NCI-H1436 treated with DMSO at 0.1 percent for 48 hours (cell line): ENCODE measurements around the gene GRIN2A.

ENCODE experiments used
- DNase-seq: peaks from one replicate; lab custom pipeline; 2025; lab: John Stamatoyannopoulos, UW

GRIN2A gene

DNA sequence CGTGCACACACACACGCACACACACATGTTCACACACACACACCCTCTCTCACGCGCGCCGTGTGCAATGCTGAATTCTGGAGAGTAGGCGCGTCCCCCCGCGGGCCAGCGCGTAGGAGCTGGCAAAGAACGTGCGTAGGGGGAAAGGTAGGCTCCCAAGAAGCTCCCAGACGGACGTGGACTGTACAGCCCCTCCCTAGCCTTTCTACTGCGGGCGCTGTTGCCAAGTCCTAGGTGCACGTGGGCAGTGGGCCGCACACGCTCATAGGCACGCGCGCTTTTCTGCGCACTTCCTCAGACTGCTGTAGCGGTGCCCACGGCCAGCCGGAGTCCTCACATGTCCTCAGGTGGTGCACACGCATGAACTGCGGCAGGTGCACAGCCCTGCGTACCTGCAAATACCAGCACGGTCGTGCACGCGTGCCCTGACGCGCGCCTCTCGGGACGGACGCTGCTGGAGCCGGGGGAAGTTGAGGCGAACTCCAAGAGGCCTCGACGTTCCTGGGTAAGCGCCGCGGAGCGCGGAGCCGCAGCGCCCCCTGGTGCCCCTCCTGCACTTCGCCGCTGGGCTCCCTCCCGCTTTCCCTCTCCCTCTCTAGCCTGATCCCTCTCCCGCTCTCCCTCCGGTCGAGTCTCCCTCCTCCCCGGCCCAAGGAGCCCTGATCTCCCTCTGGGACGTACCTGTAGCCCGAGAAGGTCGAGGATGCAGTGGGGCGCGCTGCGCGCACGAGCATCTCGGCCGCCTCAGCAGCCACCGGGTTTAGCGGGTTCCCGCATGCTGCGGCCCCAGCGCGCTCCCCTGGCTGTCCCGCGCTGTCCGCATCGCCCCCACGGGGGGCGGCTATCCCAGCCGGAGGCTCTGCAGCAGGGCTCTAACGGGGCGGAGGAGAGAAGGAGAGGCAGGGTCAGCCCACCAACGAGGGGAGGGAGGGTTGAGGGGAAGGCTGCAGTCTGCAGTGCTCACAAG is 749 bp downstream of the GRIN2A start:
- no peak for DNase-seq

DNA sequence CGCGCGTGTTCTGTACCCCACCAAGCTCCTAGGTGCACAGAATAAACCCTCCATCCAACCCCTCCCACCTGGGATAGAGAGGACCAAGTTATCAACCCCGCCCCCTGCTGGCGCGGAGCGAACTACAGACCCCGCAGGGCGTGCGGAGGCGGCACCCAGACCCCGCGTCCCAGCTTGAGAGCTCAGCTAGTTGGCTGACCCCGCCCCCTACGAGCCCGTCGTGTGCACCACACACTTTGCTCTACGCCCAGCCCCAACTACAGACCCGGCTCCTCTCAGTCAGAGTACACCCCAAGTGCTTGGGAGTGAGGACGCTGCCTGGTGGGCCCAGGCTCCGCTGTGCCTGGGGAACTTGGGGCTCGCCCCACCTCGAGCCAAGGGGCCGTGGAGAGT is 1.5 kb downstream of the GRIN2A start:
- no peak for DNase-seq

GRCh38 chr16:10180042-10180770 is 2.0 kb downstream of the GRIN2A start:
- DNase-seq: no peak

DNA sequence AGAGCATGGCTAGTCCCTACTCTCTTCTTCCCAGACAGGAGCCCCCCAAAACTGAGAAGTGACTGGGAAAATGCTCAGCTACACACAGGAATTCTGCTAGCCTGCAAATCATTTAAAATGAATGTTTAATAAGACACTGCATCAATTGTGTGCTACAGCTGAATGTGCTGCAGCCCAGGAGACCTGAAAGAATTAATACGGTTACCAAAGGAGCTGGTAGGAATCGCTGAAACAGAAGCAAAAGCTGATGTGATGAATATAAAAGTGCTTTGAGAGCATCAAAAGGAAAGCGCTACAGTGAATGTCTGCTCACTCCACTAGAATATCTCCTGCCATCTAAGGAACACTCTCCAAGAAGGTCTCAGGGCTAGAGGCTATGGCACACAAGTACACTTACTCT is 3.7 kb downstream of the GRIN2A start:
- no peak for DNase-seq

- DNase-seq: no peak
These were observed 4.1 kb downstream of the GRIN2A start for GRCh38 chr16:10178080-10178479.

DNA sequence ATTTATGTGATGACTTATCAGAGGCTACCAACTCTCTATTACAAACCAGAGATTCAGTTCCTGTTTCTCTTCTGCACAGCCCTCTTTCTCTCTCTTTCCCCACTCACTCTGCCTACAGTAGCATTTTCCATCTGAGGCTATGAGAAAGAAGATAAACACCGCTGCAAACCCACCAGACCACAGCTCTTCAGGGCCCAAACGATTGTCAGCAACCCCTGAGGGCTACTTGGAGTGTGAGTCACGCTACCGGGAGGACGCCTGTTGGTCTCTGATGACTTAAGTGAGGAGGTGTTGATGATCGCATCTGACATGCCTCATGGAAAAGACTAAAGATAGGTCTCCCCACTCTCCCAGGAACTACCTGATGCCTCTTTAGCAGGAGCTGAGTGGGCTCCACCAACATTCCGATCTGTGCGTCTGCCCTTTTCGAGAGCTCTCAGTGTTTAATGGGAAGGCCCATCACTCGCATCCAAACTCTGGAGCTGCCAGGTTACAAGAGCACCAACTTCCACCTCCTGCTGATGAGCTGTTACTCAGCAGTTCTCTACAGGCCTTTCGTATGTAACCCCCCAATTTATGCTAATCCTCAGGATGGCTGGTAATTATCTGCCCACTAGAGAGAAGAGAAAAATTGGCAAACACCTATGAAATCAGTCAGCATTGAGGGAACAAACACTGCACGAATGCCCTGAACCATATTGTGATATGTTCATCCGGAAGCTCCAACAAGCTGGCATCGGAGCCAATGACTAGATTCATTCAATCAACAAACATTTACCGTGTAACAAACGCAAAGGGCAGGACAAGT is 9.2 kb downstream of the GRIN2A start:
- no peak for DNase-seq

DNA sequence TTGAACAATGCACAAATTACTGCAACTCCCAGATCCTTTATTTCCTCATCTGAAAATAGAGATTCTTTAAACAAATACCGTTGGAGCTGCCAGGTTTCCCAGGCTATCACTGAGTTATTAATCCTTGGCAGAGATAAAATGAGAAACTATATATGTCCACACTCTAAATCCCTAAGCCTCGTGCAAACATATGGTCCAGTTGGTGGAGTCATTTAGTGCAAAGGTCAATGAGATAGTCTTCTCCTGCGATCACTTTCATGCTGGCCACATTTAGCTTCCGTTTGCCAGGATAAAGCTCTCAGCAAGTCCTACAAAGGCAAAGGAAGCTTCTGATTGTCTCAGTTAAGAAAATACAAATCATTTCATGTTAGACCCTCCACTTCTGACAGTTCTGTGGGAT is 11.0 kb downstream of the GRIN2A start:
- DNase-seq: no peak

DNA sequence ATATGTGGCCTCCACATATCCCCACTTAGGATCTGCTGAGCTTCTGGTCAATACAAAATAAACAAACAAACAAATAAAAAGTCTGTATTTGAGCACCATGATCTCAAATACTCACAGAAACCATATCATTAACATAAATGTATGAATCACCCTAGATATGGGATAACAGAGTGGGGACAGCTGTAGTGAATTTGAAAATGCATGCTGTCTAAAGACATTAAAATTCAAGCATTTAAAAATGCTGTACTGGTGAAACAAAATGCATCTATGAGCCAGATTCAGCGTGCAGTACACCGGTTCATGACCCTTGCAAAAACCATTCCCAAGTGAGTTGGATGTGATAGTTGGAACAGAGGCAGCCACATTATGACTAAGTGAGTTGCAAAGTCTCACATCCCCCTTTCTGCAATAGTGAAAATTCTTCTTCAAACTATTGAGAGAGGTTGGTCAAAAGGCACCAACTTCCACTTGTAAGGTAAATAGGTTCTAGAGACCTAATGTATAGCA is 12.3 kb downstream of the GRIN2A start:
- DNase-seq: no peak

GRCh38 chr16:10169031-10169430 is 13.2 kb downstream of the GRIN2A start:
- no peak for DNase-seq

DNA sequence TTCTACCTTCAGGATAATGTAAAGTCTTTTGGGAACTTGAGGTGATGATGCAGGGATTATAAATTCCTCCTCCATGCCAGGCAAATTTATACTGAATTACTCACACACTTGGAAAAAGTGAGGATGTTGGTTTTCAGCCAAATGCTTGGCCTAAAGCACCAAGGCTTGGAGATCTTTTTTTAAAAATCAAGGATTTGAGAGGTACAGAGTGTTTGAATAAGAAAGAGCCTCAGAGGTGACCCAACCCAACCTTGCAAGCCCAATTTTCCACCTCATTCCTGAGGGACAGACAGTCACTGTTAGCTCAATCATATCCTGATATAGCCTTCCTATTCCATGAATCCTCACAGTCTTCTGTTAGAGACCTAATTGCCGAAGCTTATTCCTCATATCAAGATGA is 14.0 kb downstream of the GRIN2A start:
- DNase-seq: no peak

GRCh38 chr16:10165643-10166042 is 16.6 kb downstream of the GRIN2A start:
- no peak for DNase-seq

GRCh38 chr16:10162981-10163380 is 19.2 kb downstream of the GRIN2A start:
- DNase-seq: no peak

- no peak for DNase-seq
These were observed 26.1 kb downstream of the GRIN2A start for GRCh38 chr16:10156099-10156498.

DNA sequence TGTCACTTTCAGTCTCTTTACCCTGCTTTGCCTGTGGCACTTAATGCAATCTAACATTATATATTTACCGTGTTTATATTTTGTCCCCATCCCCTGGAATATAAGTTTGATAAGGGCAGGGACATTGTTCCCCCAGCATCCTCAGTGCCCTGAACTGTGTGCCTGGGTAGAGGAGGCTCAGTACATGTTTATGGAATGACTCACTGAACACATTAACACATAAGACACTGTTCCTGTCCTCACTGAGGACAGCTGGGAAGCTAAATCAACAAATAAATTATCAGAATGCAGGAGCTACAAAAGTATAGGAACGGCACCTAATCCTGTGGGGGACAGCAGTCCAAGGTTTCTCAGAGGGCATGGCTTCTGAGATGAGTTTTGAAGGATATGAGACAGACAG is 27.8 kb downstream of the GRIN2A start:
- no peak for DNase-seq

DNA sequence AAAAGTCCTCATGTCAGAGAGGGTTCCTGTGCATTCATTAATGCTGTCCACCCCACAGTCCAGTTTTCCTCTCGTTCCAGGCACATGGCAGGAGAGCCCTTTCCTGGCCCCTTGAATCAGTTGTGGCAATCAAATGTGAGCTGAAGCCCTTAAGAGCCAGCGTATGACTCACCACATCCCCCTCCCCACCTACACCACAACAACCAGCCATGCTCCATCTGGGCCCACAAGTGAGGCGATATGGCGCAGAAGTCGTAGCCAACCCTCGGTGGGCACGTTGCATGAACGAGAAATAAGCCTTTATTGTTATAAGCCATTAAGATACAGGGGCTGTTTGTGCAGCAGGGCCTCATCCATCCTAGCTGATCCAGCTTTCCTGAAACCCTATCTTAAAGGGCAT is 28.2 kb downstream of the GRIN2A start:
- DNase-seq: no peak

DNA sequence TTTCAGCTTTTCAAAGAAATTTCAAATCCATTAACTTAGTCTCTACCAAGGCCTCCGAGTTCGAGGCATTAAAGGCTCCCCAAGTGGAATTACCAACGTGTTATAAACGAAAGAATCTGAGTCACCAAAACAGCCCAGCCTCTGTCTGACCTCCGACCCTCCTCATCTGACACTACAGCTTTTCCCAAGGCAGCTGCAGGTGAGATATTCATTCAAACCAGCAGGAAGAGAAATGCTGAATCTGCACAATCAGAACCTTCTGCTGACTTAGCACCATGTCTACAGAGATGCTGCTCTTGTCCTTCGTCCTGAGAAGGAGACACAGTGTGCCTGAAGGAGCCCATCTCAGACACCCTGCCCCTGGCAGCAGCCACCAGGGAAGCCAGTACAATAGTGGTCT is 30.5 kb downstream of the GRIN2A start:
- no peak for DNase-seq

DNA sequence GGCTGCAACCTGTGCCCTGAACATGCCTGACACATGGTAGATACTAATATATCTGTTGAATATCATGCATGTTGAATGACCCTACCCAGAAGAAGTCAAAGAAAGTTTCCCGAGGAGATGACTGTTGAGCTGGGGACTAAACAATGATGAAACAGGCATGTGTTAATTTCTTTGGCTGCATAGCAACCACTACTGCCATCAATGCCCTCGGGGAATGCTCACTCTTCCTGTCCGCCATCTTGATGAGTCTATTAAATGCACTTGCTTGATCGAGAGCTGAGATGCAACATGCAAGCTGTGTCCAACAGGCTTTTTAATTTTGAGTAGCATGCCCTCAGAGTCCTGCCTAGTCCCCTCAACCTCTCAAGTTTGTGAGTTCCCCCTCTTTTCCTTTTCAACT is 31.3 kb downstream of the GRIN2A start:
- DNase-seq: no peak

- DNase-seq: no peak
These were observed 36.6 kb downstream of the GRIN2A start for GRCh38 chr16:10145542-10146035.

GRCh38 chr16:10141671-10142070 is 40.6 kb downstream of the GRIN2A start:
- no peak for DNase-seq

DNA sequence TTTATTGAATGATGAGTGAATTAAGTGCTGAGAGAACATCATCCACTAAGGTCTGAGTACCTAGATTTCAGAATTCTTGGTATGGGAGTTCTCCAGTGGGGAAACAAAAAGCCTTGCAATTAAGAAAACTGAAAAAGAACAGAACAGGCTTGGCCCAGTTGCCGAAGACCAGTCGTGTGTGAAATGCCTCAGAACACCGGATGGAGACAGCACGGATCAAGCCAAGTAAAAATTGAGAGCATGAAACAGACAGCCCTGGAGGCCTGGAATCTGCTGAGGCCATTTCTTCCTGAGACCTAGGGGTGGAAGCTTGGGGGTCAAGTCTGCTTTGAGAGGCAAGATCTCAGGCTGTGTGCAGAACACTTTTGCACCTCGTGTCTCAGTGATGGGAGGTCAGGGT is 43.3 kb downstream of the GRIN2A start:
- no peak for DNase-seq

- DNase-seq: no peak
These were observed 44.9 kb downstream of the GRIN2A start for GRCh38 chr16:10137341-10137740.

DNA sequence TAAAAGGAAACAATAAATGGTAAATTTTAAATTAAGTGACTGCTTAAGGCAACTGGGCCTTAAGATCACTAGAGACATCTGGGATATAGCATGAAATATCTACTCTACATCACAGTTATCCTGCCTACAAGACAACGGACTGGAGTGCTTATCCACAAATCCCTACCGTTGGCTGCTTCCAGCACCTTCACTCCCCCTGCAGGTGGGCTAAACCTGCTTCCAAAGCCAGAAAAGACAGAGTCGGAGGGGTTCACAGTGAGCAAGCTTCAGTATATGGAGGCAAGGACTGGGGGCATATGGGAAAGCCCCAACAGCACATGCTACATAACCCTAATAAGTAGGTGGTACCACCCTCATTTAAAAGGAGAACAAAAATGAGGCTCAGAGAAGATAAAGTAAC is 45.3 kb downstream of the GRIN2A start:
- no peak for DNase-seq
